Esophagus squamous epithelium (tissue), 5 donors: Measurements from ENCODE around the gene MPPE1. TPM values are rescaled to one million over a fixed set of nuclear protein-coding genes. Genes with fewer than 3 reads are reported as not detected.
"Not testable (repeated sequence)": the region's sequence is repeated elsewhere in the genome, so short reads cannot be mapped to it uniquely, and the experiment has no call there.

Experiments
- DNase-seq: peaks from one replicate; lab custom pipeline; 2025; lab: John Stamatoyannopoulos, UW
- H3K27ac ChIP-seq, 4 donors: fragments of 200-600 bp; sonication (generic); one replicate each; pipeline ENCODE4 v1.5.1; 2016 to 2019; ENCODE audit warnings: mild to moderate bottlenecking in 1 of 4
- H3K27me3 ChIP-seq, 4 donors: fragments of 200-600 bp; sonication (generic); 1 replicate in 3 of 4; 2 replicates in 1 of 4; pipeline versions ENCODE4 v1.5.1 to v1.6.0; 2017 to 2021; ENCODE audit warnings: antibody characterized with exemption in 1 of 4
- H3K36me3 ChIP-seq, 3 donors: fragments of 200-600 bp; sonication (generic); one replicate each; pipeline ENCODE4 v1.5.1; 2016 to 2019
- H3K4me1 ChIP-seq, 3 donors: fragments of 200-600 bp; sonication (generic); one replicate each; pipeline ENCODE4 v1.5.1; 2017 to 2019
- H3K4me3 ChIP-seq, 4 donors: fragments of 200-600 bp; sonication (generic); 1 replicate in 3 of 4; 2 replicates in 1 of 4; pipeline ENCODE4 v1.5.1; 2016 to 2019; ENCODE audit warnings: mild to moderate bottlenecking in 2 of 4, moderate library complexity in 1 of 4
- H3K9me3 ChIP-seq, 3 donors: fragments of 200-600 bp; sonication (generic); one replicate each; pipeline ENCODE4 v1.5.1; 2016 to 2019
- POLR2A ChIP-seq, 4 donors: fragments of 450-650 bp; IDR thresholded peaks; one replicate each; pipeline ENCODE4 v1.6.1; 2017; ENCODE audit warnings: antibody characterized with exemption in 4 of 4, mild to moderate bottlenecking in 4 of 4, moderate library complexity in 3 of 4
- WGBS, 2 donors: methylation state at CpG; one replicate each; pipeline ENCODE4 v1.1.5; 2018; 5-methylcytosine and 5-hydroxymethylcytosine counted together
- intact Hi-C: fragments of 100-400 bp; cut with DNase I; formaldehyde crosslinking; loops from one replicate; pipeline ENCODE4 v1.15.0; 2022
- total RNA-seq, 4 donors: library from RNA; depleted of rRNA; stranded (reverse); fragments of >200 nt; gene quantifications; one replicate each; pipeline ENCODE4 v1.1.0, GENCODE V29; 2016
- TF ChIP-seq, protein P1 (sequence below), 6 experiments: fragments of 450-650 bp in 4 of 6; fragments of 200-600 bp in 2 of 6; sonication (generic) in 2 of 6; IDR thresholded peaks; one replicate each; pipeline ENCODE4 v1.5.1; 2016 to 2019; ENCODE audit warnings: antibody characterized with exemption in 6 of 6, mild to moderate bottlenecking in 4 of 6, moderate library complexity in 4 of 6
- donor health status: DM: yes; HTN: yes; CAD: no.

Gene MPPE1
- total RNA-seq, 4 donors from 2014 or later = 13.9 to 22.4 (median 15.6) TPM

GRCh38 chr18:11901826-11902438 is 6.2 kb downstream of the MPPE1 start:
- no peak for TF ChIP-seq POLR2A (IDR thresholded peaks at IDR 0.05)
- TF ChIP-seq, protein P1, sequence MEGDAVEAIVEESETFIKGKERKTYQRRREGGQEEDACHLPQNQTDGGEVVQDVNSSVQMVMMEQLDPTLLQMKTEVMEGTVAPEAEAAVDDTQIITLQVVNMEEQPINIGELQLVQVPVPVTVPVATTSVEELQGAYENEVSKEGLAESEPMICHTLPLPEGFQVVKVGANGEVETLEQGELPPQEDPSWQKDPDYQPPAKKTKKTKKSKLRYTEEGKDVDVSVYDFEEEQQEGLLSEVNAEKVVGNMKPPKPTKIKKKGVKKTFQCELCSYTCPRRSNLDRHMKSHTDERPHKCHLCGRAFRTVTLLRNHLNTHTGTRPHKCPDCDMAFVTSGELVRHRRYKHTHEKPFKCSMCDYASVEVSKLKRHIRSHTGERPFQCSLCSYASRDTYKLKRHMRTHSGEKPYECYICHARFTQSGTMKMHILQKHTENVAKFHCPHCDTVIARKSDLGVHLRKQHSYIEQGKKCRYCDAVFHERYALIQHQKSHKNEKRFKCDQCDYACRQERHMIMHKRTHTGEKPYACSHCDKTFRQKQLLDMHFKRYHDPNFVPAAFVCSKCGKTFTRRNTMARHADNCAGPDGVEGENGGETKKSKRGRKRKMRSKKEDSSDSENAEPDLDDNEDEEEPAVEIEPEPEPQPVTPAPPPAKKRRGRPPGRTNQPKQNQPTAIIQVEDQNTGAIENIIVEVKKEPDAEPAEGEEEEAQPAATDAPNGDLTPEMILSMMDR (IDR thresholded peaks at IDR 0.05) = no peak
- Histone ChIP-seq H3K36me3 (peaks cover 0 to 78% (median 0%) of the 10 kb centered on the region in 3 donors), H3K27me3 (no peaks in the 10 kb centered on the region), H3K27ac (no peak overlapping the region), H3K9me3 (no peaks in the 10 kb centered on the region), H3K4me1 (peaks cover under 1 to 3% (median under 1%) of the 10 kb centered on the region in 3 donors), H3K4me3 (no peak overlapping the region)
- intact Hi-C loops = no loop called here
- WGBS, 2 donors = 84% methylated on average over 5 of the region's 5 CpGs
- no peak for DNase-seq

GRCh38 chr18:11899063-11899462 is 9.1 kb downstream of the MPPE1 start:
- no peaks in the 10 kb centered on the region for H3K27me3 ChIP-seq
- H3K4me3 ChIP-seq = no peak overlapping the region
- H3K9me3 ChIP-seq = no peaks in the 10 kb centered on the region
- 76 to 94% methylated on average over 3 of the region's 3 CpGs for WGBS, 2 donors
- DNase-seq = no peak
- H3K4me1 ChIP-seq = no peaks in the 10 kb centered on the region
- peaks cover 0 to 88% (median 0%) of the 10 kb centered on the region in 3 donors for H3K36me3 ChIP-seq
- H3K27ac ChIP-seq = no peak overlapping the region
- no peak for TF ChIP-seq POLR2A (IDR thresholded peaks at IDR 0.05)
- TF ChIP-seq, protein P1 (IDR thresholded peaks at IDR 0.05) = no peak
- intact Hi-C loops = no loop called here

GRCh38 chr18:11897781-11898180 is 10.3 kb downstream of the MPPE1 start:
- intact Hi-C loops = no loop called here
- 0 to 93% methylated on average over 1 of the region's 1 CpG for WGBS, 2 donors
- H3K27ac ChIP-seq = no peak overlapping the region
- H3K27me3 ChIP-seq = no peaks in the 10 kb centered on the region
- TF ChIP-seq, protein P1 (IDR thresholded peaks at IDR 0.05) = no peak
- no peak for TF ChIP-seq POLR2A (IDR thresholded peaks at IDR 0.05)
- H3K4me1 ChIP-seq = no peaks in the 10 kb centered on the region
- H3K4me3 ChIP-seq = no peak overlapping the region
- H3K36me3 ChIP-seq = peaks cover 0 to 91% (median 0%) of the 10 kb centered on the region in 3 donors
- H3K9me3 ChIP-seq = no peaks in the 10 kb centered on the region
- DNase-seq = no peak

DNA sequence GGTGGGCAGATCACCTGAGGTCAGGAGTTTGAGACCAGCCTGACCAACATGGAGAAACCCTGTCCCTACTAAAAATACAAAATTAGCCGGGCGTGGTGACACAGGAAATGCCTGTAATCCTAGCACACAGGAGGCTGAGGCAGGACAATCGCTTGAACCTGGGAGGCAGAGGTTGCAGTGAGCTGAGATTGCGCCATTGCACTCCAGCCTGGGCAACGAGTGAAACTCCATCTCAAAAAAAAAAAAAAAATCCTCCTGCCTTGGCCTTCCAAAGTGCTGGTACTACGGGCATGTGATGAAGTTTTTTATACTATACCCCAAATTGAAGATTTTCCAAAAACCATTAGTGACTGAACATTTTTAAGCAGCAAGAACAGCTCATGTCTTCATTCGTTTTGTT is 15.7 kb downstream of the MPPE1 start:
- intact Hi-C loops, DNase-seq, H3K9me3 ChIP-seq, H3K27me3 ChIP-seq, H3K27ac ChIP-seq, H3K4me1 ChIP-seq, H3K4me3 ChIP-seq: not testable (repeated sequence)
- WGBS, 2 donors = 74 to 75% methylated on average over 7 of the region's 7 CpGs
- peaks cover 0 to 96% (median 10%) of the 10 kb centered on the region in 3 donors for H3K36me3 ChIP-seq

GRCh38 chr18:11891737-11892136 is 16.4 kb downstream of the MPPE1 start:
- H3K4me1 ChIP-seq = no peaks in the 10 kb centered on the region
- DNase-seq = no peak
- H3K4me3 ChIP-seq = no peak overlapping the region
- WGBS, 2 donors = 87 to 96% methylated on average over 4 to 5 of the region's 9 CpGs
- intact Hi-C loops = no loop called here
- no peaks in the 10 kb centered on the region for H3K27me3 ChIP-seq
- no peaks in the 10 kb centered on the region for H3K9me3 ChIP-seq
- H3K27ac ChIP-seq = no peak overlapping the region
- H3K36me3 ChIP-seq = peaks cover under 1 to 98% (median 11%) of the 10 kb centered on the region in 3 donors
- no peak for TF ChIP-seq POLR2A (IDR thresholded peaks at IDR 0.05)

- intact Hi-C loops = no loop called here
Measured at GRCh38 chr18:11889284-11889683, 18.8 kb downstream of the MPPE1 start.

More at GRCh38 chr18:11889284-11889683, 18.8 kb downstream of the MPPE1 start:
- no peak for DNase-seq
- Histone ChIP-seq H3K27me3 (no peaks in the 10 kb centered on the region), H3K36me3 (peaks cover 7 to 99% (median 16%) of the 10 kb centered on the region in 3 donors), H3K4me3 (no peak overlapping the region), H3K27ac (no peak overlapping the region), H3K4me1 (no peaks in the 10 kb centered on the region), H3K9me3 (no peaks in the 10 kb centered on the region)
- TF ChIP-seq, protein P1 (IDR thresholded peaks at IDR 0.05) = no peak
- TF ChIP-seq POLR2A (IDR thresholded peaks at IDR 0.05) = no peak
- WGBS, 2 donors = 87 to 95% methylated on average over 5 of the region's 5 CpGs
